Measurements from ENCODE around the gene RPTOR.
"Not testable (repeated sequence)": the region's sequence is repeated elsewhere in the genome, so short reads cannot be mapped to it uniquely, and the experiment has no call there.

Gene RPTOR

DNA sequence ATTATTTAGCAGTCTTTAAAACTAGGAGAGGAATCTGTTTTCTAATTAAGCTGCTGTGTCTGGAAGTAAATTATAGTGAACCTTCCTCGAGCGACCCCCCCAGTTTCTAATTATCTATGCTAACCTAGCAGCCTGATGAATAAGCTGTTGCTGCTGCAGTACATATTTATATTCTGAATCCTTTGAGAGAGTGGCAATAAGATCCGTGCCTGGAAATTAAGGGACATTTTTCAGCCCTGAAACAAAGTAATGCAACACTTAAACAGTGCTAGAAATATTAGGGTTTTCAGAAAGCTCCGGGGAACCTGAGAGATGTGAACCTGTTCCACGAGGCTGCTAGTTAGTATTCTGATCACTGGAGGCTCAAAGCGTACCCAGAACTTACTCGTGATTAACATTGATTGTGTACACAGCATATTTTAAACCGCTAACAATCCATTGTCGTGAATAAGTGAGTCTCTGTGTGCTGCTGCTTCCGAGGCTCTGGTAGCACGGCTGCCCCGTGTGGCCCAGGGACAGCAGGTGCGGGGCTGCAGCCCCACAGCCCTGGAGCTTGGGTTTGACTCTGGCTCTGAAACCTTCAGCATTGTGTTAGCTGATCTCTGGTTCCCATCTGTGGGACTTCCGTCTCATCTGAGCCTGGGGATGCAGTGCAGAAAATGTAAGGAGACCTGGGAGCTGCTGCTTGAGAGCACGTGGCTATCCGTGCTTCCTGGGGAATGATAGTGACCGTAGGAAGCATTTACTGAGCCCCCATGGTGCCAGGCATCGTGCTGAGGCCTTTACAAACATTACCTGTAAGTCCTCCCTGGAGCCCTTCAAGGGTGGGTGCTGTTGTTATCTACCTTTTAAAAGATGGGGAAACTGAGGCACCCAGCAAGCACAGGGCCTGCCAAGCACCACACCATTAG lies 256.1 kb downstream of the RPTOR start:
- H3K27ac ChIP-seq, result no peak overlapping the region
- DNase-seq (ENCODE audit: low read depth, low spot score), result no peak

GRCh38 chr17:80802626-80803450 lies 258.2 kb downstream of the RPTOR start:
- H3K27ac ChIP-seq, result no peak overlapping the region
- DNase-seq (ENCODE audit: low read depth, low spot score), result no peak

DNA sequence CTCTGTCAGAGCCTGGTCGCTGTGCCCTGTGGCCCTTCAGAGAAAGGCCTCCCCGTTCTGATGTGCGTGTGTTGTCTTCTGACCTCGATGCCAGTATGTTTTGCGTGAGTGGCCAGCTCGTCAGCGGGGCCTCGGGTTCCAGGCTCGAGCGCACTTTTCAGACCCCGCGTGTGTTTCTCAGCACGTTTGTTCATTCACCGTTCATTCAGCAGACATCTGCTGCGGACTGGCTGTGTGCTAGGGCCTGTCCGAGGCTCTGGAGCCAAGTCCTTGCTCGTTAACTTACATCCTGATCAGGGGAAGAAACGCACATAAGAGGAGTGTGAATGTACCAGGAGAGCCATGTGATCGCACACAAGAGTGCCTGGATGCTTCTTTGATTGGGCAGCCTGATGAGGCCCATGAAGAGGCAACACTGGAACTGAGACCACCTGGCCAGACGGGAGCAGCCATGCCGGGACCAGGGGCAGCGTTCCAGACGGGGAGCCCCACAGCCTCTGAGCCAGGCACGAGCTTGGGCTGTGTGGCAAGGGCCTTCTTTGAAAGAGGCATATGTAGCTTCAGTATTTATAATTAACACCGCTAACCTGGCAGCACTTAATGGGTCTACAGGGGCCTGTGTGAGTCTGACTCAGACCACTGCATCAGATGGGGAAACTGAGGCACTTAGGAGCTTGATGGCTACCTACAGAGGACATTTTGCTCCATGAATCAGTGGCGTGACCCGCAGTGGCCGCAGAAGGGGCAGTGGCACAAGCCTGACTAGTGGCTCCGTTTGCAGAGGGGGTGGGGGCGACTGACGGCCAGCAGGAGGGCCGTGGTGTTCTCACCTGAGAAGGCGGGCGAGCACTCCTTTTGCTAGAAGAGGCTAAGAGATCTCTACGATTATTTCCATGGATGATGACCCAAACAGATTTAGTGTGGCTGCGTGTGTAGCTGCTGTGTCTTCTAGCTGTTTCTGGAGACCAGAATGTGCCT lies 259.1 kb downstream of the RPTOR start:
- H3K27ac ChIP-seq, result no peak overlapping the region
- DNase-seq (ENCODE audit: low read depth, low spot score), result no peak

DNA sequence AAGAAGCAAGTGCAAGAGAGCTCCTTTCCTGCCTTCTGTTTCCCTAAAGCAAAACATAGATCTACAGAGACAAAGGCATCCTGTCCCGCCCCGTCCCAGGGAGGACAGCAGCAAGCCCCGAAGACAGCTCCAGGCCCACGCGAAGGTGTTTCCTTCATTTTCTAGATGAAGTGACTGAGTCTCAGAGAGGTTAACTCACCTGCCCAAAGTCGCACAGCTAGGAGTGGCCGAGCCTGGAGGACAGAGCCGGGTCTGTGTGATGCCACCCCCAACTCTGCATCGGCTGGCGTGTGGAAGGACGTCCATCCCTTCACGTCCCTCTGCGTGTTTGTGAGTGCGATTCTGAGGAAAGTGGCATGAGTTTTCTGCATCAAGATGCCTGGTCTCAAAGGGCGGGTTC lies 259.8 kb downstream of the RPTOR start:
- DNase-seq (ENCODE audit: low read depth, low spot score), result no peak
- H3K27ac ChIP-seq, result no peak overlapping the region

GRCh38 chr17:80805032-80805751 lies 260.6 kb downstream of the RPTOR start:
- no peak overlapping the region for H3K27ac ChIP-seq
- no peak for DNase-seq (ENCODE audit: low read depth, low spot score)

DNA sequence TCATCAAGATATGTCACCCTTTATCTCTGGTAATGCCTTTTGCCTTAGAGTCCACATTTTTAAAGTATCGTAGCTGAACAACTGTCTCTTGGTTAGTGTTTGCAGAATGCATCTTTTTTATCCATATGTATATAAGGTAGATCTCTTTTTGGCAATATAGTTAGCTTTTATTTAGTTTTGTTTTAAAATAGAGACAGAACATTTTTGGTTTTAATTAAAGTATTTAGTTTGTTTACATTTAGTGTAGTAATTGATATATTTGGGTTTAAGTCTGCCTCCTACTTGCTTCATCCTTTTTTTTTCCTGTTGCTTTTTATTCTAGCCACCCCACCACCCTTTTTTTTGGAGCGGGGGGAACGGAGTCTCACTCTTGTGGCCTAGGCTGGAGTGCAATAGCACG lies 262.4 kb downstream of the RPTOR start:
- DNase-seq (ENCODE audit: low read depth, low spot score), result no peak
- H3K27ac ChIP-seq, result no peak overlapping the region

DNA sequence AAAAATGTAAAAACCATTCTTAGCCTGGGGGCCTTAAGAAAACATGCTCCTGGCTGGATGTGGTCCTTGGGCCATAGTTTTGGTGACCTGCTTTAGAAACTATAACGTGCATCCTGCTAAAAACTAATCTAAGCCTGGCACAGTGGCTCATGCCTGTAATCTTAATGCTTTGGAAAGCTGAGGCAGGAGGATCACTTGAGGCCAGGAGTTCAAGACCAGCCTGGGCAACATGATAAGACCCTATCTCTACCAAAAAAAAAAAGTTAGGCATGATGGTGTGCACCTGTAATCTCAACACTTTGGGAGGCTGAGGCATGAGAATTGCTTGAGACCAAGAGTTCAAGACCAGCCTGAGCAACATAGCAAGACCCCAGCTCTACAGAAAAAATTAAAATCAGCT lies 263.2 kb downstream of the RPTOR start:
- H3K27ac ChIP-seq, result no peak overlapping the region
- DNase-seq (ENCODE audit: low read depth, low spot score), result no peak

DNA sequence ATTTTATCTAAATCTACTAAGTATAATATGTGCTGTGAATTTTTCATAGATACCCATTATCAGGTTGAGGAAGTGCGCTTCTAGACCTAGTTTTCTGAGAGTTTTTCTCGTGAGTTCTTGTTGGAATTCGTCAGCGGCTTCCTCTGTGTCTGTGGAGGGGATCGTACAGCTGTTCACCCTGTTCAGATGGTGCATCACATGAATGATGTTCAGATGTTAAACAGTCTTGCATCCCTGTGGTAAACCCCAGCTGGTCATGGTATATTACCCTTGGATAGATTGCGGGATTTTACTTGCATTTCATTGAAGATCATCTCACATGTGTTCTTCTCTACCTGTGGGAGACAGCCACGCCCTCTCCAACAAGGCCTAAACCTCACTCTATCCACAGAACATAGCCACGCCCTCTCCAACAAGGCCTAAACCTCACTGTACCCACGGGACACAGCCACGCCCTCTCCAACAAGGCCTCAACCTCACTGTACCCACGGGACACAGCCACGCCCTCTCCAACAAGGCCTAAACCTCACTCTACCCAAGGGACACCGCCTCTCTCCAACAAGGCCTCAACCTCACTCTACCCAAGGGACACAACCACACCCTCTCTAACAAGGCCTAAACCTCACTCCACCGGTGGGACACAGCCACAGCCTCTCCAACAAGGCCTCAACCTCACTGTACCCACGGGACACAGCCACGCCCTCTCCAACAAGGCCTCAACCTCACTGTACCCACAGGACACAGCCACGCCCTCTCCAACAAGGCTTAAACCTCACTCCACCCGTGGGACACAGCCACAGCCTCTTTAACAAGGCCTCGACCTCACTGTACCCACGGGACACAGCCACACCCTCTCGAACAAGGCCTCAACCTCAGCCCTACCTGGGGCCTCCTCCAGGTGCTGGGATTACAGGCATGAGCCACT lies 266.8 kb downstream of the RPTOR start:
- no peak for DNase-seq (ENCODE audit: low read depth, low spot score)
- no peak overlapping the region for H3K27ac ChIP-seq

- H3K27ac ChIP-seq, result no peak overlapping the region
- DNase-seq (ENCODE audit: low read depth, low spot score), result no peak
Observed at GRCh38 chr17:80812362-80813088, 267.9 kb downstream of the RPTOR start.

DNA sequence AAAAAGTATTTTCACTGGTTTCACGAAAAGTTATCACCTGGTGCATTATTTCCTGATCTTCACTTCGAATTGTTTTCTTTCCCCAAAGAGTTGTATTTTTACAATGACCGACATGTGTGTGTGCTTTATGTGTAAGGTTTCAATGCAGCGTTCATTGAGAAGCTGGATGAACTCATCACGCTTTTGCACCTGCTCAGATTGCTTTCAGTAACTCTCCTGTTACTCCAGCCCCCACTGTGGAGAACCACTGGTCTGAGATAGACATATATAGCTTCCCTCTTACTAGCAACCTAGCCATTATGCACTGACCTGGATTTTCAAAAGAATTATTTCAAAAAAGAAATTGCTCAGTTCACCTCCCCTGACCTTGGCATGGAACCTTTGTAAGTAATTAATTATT lies 268.7 kb downstream of the RPTOR start:
- no peak overlapping the region for H3K27ac ChIP-seq
- DNase-seq (ENCODE audit: low read depth, low spot score), result no peak

DNA sequence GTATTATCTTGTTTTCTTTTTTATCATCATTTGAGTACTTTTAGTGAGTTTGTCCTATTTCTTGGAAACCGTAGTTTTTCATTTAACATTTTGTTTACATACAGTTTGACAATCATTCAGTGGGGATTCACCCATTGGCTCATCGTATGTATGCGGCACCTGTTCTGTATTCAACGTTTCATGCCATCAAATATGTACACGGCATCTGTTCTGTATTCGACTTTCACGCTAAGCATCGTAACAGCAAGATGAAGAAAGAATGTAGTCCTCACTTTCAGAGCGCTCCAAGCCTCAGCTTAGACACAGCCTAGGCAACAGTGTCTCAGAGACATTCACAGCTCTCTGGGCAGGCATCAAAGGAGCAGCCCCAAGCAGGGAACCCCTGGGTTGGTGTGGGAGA lies 269.9 kb downstream of the RPTOR start:
- no peak overlapping the region for H3K27ac ChIP-seq
- no peak for DNase-seq (ENCODE audit: low read depth, low spot score)

DNA sequence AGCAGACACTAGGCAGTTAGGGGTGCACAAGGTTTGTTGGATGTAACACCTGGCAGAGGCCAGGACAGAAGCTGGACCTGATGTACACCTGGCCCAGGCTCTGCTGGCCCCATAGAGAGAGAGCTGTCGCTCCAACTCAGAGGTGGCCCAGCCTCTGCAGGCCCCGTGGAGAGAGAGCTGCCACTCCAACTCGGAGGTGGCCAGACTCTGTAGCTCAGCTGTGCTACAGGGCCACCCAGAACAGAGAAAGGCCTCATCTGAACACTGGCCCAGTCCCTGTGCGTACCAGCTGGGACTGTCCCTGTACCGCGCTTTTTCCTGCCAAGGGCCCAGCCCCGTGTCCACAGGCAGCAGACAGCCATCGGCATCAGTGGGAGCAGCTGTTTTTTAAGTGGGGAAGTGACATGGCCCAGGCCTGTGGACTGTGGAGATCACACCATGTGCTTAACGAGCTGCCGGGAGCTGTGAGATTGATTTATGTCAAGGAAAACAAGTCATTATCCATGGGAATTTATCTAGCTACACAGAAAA lies 270.6 kb downstream of the RPTOR start:
- DNase-seq (ENCODE audit: low read depth, low spot score), result no peak
- H3K27ac ChIP-seq, result no peak overlapping the region

- DNase-seq (ENCODE audit: low read depth, low spot score); H3K27ac ChIP-seq: not testable (repeated sequence)
Observed at GRCh38 chr17:80815718-80816117, 271.1 kb downstream of the RPTOR start.

DNA sequence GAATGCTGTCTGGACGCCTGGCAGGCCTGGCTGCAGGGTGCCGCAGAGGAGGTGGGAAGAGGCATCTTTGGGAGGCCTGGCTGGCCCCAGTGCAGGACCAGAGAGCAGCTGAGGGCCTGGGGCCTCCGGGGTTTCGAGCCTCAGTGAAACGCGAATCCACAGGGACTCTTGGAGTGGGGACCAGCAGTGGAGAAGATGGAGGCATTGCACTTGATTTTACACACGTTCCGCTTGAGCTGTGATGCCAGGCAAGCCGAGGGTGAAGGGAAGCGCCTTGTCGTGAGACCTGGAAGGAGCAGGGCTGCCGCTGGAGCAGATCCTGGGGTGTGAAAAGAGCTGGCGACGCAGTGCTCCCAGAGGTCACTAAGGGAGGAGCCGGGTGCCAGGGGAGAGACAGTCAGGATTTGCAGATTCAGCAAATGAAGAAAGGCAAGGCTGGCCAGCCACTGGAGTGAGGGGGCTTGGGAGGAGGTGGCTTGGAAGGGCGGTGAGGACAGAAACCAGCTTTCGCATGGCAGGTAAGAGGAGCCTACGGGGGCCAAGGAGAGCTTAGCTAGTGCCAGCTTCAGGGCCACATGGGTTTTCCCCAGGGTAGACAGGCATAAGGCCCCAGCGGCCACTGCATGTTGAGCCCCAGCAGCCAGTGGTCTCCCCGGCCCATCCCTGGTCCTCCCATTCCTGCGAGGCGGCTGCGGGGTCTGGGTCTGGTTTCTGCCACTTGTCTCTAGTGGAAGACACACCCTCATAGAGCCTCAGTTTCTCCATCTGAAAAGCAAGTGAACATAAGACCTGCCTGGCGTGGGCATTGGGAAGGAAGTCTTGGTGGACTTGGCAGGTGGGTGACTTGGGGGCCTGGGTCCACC lies 271.8 kb downstream of the RPTOR start:
- H3K27ac ChIP-seq, result no peak overlapping the region
- no peak for DNase-seq (ENCODE audit: low read depth, low spot score)

- H3K27ac ChIP-seq, result no peak overlapping the region
- DNase-seq (ENCODE audit: low read depth, low spot score), result no peak
Observed at GRCh38 chr17:80817321-80817845, 272.7 kb downstream of the RPTOR start.

DNA sequence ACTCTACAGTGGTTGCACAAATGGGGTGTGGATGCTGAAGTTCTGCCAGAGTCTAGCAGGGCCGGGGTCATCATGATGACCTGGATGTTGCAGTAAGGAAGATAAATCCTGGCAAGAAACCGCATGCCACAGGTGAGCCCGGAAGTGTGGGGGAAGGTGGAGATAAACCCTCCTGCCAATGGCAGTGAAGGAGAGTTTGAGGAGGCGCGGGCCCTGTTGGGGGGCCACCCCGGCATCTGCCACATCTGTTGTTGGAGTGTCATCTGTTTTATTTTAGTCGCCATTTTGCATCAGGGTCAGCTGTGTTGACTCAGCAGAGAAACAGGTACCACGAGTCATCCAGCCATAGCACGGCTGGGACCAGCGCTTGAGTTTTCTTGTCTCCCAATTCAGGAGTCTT lies 273.2 kb downstream of the RPTOR start:
- DNase-seq (ENCODE audit: low read depth, low spot score), result no peak

DNA sequence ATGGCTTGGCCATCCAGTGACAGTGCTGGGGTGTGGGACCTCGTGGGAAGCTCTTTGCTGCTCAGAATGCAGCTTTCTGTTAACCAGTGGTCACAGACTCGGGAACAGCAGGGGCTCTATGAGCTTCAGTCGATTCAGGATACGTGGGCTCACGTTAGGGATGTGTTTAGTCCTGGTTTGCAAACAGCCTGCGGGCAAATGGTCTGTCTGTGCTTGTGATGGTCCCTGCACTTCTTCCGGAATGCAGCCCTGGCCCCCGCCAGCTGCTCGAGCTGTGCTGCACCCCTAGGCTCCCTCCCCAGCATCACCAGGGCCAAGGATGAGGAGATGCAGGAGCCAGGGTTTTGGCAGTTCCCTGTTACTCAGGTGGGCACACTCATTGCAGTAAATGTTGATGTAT lies 274.2 kb downstream of the RPTOR start:
- DNase-seq (ENCODE audit: low read depth, low spot score), result no peak
- H3K27ac ChIP-seq, result no peak overlapping the region

More for the DNA sequence above, 273.2 kb downstream of the RPTOR start:
- H3K27ac ChIP-seq, result no peak overlapping the region
